GM21786 (cell line): ENCODE data around the gene INSYN2A.

Experiments used
- ATAC-seq: cut with Tn5 transposase; IDR thresholded peaks from one replicate; pipeline ENCODE4 v1.9.1; 2021; ENCODE audit not compliant: unreplicated experiment

INSYN2A gene

GRCh38 chr10:127196282-127197153 is at the start of gene INSYN2A:
INSYN2A (minus strand) TSS chr10:127196591; CDS start chr10:127176395, 20,196 bp downstream.
- no peak for ATAC-seq

- ATAC-seq: no peak
These were observed 49.1 kb upstream of the INSYN2A start for GRCh38 chr10:127245456-127245855.

GRCh38 chr10:127243490-127244272 is 47.3 kb upstream of the INSYN2A start:
- ATAC-seq: no peak

- no peak for ATAC-seq
These were observed 46.5 kb upstream of the INSYN2A start for GRCh38 chr10:127242914-127243313.

- no peak for ATAC-seq
These were observed 39.9 kb upstream of the INSYN2A start for GRCh38 chr10:127236266-127236665.

GRCh38 chr10:127234306-127234800 is 38.0 kb upstream of the INSYN2A start:
- ATAC-seq: no peak

GRCh38 chr10:127228195-127228787 is 31.9 kb upstream of the INSYN2A start:
- no peak for ATAC-seq

- no peak for ATAC-seq
These were observed 31.3 kb upstream of the INSYN2A start for GRCh38 chr10:127227663-127228062.

- ATAC-seq: no peak
These were observed 30.6 kb upstream of the INSYN2A start for GRCh38 chr10:127227027-127227426.

- no peak for ATAC-seq
These were observed 24.9 kb upstream of the INSYN2A start for GRCh38 chr10:127221281-127221680.

GRCh38 chr10:127218658-127219057 is 22.3 kb upstream of the INSYN2A start:
- ATAC-seq: no peak

- ATAC-seq: no peak
These were observed 20.4 kb upstream of the INSYN2A start for GRCh38 chr10:127216786-127217185.

- no peak for ATAC-seq
These were observed 19.9 kb upstream of the INSYN2A start for GRCh38 chr10:127216274-127216673.

GRCh38 chr10:127215866-127216265 is 19.5 kb upstream of the INSYN2A start:
- ATAC-seq: no peak

GRCh38 chr10:127210936-127211466 is 14.6 kb upstream of the INSYN2A start:
- ATAC-seq: peak; percentile 50

GRCh38 chr10:127207081-127207480 is 10.7 kb upstream of the INSYN2A start:
- no peak for ATAC-seq

- no peak for ATAC-seq
These were observed 6.7 kb upstream of the INSYN2A start for GRCh38 chr10:127203067-127203466.

- ATAC-seq: no peak
These were observed 4.3 kb upstream of the INSYN2A start for GRCh38 chr10:127200646-127201045.

GRCh38 chr10:127198721-127199120 is 2.3 kb upstream of the INSYN2A start:
- no peak for ATAC-seq

- no peak for ATAC-seq
These were observed 1.9 kb upstream of the INSYN2A start for GRCh38 chr10:127198307-127198706.

GRCh38 chr10:127197154-127197432 is 702 bp upstream of the INSYN2A start:
- no peak for ATAC-seq
